Muscle of back (tissue), 11 donors: Measurements from ENCODE around the gene ANKRD55. TPM values are rescaled to one million over a fixed set of nuclear protein-coding genes. Genes with fewer than 3 reads are reported as not detected.
A peak's percentile ranks its signal among the peaks of the same experiment; 100 is the strongest.
"Not testable (repeated sequence)": the region's sequence is repeated elsewhere in the genome, so short reads cannot be mapped to it uniquely, and the experiment has no call there.

ENCODE experiments used
- DNase-seq, 3 donors: peaks; one replicate each; pipeline versions ENCODE4 v3.0.0 to v3.0.0-alpha.2; 2013
- polyA plus RNA-seq, 10 donors: library from polyadenylated mRNA; unstranded; fragments of 120-200 nt; gene quantifications; one replicate each; pipeline ENCODE4 v1.2.1, GENCODE V29; 2013; ENCODE audit not compliant: insufficient read length in 10 of 10

The ANKRD55 gene
- polyA plus RNA-seq, 10 donors: 0.23 to 1.2 (median 0.45) TPM; not detected in 3

- DNase-seq: no peak
Measured at GRCh38 chr5:56208681-56209080, 24.4 kb downstream of the ANKRD55 start.

- no peak for DNase-seq
Measured at GRCh38 chr5:56207537-56207936, 25.6 kb downstream of the ANKRD55 start.

GRCh38 chr5:56206126-56206910 is 26.8 kb downstream of the ANKRD55 start:
- peak in 1 of 3 donors; percentile 14 for DNase-seq

DNA sequence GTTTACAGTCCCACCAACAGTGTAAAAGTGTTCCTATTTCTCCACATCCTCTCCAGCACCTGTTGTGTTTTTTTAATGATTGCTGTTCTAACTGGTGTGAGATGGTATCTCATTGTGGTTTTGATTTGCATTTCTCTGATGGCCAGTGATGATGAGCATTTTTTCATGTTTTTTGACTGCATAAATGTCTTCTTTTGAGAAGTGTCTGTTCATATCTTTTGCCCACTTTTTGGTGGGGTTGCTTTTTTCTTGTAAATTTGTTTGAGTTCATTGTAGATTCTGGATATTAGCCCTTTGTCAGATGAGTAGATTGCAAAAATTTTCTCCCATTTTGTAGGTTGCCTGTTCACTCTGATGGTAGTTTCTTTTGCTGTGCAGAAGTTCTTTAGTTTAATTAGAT is 29.2 kb downstream of the ANKRD55 start:
- DNase-seq: not testable (repeated sequence)

DNA sequence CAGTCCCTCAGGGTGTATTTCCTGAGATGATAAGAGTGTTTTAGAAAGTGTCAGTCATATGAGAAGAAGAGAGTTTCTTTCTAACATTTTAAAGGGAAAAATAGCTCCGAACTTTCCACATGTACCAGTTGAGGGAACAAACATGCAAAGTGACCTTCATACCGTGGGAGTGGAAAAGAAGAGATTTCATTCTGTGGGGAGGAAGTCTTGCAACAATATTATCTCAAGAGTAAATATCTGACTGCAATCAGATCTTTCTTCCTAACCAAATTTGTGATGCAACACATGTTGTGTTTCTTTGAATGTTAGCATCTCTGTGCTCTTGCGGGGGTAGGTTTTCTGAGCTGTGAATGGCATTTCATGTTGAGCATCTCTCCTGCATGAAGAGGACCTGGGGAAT is 30.6 kb downstream of the ANKRD55 start:
- no peak for DNase-seq

DNA sequence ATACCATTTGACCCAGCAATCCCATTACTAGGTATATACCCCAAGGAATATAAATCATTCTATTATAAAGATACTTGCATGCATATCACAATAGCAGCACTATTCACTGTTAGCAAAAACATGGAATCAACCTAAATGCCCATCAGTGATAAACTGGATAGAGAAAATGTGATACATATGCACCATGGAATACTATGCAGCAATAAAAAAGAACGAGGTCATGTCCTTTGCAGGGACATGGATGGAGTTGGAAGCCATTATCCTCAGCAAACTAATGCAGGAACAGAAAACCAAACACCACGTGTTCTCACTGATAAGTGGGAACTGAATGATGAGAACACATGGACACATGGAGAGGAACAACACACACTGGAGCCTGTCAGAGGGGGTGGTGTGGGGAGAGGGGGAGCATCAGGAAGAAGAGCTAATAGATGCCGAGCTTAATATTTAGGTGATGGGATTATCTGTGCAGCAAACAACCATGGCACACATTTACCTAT is 31.3 kb downstream of the ANKRD55 start:
- not testable (repeated sequence) for DNase-seq

DNA sequence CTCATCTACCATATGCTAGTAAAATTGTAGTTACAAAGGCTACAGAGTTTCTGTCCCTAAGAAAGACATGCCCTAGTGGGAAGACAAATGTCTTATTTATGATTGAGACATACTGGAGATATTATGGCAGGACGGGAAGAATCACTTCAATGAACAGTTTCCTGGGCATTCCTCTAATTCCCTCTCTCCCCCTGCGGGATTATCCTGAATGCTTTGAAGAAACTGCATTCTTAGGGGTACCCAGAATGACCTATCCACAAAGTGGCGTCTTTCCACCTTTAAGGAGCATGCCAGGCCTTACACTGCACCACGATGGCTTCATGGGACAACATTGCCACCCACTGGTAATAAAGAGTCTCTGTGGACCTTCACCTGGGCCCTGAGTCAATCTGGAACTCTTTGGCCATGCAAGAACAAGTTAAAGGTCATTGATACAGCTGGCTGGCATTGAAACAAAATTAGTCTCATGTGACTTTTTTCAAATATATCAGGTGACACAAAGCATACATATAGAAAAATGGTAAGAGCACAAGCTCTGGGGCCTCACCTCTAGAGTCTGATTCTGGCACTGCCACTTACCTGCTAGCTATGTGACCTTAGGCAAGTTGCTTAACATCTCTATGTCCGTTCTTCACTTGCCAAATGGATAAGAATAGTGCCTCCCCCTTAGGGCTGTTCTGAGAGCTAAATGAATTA is 32.0 kb downstream of the ANKRD55 start:
- DNase-seq: peak; percentile 43 to 69 (median 48)

DNA sequence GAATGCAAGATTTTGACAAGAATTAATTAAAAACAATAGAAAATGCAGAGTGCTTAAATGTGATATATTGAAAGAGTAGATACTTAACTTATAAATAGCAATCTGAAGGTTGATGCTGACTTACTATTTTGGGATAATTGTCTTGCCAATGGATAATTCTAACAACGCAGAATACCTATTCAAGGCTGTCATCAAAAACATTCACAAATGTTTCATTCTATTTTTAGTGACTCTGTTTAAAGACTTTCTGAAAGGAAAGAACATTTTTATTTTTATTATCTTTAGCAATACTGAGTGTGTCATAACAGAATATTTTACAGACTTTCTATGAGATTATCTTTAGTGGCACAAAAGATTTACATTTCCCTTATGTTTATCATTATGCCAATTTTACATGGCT is 38.1 kb downstream of the ANKRD55 start:
- DNase-seq: no peak

- no peak for DNase-seq
Measured at GRCh38 chr5:56192246-56192645, 40.9 kb downstream of the ANKRD55 start.

GRCh38 chr5:56191656-56192055 is 41.5 kb downstream of the ANKRD55 start:
- no peak for DNase-seq

GRCh38 chr5:56190497-56190896 is 42.6 kb downstream of the ANKRD55 start:
- peak in 1 of 3 donors; percentile 41 for DNase-seq

DNA sequence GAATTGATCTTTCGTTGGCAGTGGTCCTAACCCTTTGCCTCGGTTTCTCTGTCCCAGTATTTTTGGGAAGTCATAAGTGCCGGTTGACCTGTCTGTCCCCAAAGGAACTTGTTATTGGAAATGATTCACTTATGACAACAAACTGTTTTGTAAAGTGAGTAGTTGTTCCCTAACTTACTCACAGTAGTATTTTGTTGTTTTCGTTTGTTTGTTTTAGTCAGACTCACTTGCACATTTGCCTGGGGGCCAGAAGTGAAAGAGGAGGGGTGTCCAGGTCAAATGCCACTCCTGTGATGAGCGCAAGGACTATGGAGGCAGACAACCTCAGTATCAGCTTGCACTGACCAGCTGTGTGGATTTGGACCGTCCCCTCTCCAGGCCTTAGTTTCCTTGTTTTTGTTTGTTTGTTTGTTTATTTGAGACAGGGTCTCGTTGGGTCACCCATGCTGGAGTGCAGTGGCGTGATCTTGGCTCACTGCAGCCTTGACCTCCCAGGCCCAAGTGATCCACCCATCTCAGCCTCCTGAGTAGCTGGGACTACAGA is 47.3 kb downstream of the ANKRD55 start:
- no peak for DNase-seq

- DNase-seq: peak in 1 of 3 donors; percentile 72
Measured at GRCh38 chr5:56183506-56183905, 49.6 kb downstream of the ANKRD55 start.

DNA sequence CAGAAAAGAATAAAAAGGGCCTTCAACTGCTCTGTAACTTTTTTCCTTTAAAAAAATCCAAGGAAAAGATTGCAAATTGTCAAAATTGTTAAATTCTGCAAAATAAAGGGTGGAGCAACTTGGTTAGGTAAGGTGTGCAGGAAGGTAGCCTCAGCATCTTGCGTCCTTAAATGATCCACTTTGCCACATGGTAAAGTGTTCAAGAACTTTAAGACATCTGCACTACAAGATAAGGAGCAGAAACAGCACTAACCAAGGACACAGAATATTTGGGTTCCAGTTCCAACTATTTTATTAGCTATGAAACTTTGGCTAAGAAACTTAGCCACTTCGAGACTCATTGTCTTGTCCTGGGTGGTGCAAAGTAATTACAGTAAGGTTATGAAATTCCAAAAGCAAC is 53.7 kb downstream of the ANKRD55 start:
- DNase-seq: no peak

- no peak for DNase-seq
Measured at GRCh38 chr5:56178823-56179222, 54.3 kb downstream of the ANKRD55 start.

- DNase-seq: peak in 2 of 3 donors; percentile 48 to 64
Measured at GRCh38 chr5:56176871-56177533, 56.1 kb downstream of the ANKRD55 start.

DNA sequence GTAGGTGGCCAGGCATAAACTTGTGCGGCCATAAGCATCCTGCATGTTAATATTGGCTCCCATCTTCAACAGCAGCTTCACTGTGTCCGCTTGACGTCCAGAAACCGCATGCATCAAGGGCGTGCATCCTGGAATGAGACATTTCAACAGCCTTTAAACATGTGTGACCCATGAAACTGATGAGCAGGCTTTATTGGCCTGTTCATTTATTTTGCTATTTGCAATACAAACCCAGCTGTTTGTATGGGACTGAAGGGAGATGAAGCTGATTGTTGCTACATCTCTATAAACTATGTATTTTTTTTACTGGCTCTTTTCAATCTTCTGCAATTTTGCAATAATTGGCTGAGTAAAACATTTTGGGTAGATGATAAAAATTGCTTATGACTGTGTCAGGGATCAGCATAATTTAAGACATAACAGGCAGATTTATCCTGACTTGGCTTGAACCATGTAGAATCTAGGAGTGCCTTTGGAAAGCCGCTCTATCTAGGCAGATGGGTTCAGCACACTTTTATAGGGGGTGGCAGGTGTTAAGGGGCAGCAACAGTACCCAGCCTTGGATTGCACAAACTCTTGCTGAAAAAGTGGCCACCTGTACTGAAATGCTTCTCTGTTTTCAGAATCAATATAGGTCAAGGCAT is 56.9 kb downstream of the ANKRD55 start:
- peak; percentile 44 to 85 (median 73) for DNase-seq

DNA sequence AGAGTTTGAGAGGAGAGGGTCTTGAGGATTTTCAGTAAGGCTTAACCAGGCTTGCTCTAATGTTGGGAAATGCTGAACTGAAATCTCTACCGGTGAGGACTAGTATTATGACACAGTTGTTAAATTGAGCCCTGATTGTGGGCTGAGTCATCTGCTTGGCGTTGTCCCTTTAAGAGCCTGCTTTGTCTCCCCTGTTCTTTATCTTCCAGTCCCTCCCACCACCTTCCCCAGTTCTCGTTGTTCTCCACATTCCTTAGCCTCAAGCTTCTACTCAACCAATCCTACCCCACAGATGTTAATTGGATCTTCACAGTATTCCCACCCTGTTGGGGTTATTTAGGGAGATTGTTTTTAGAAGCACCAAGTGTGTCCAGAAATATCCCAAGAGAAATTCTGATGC is 57.6 kb downstream of the ANKRD55 start:
- DNase-seq: peak in 2 of 3 donors; percentile 40 to 59

- DNase-seq: no peak
Measured at GRCh38 chr5:56175021-56175420, 58.1 kb downstream of the ANKRD55 start.

DNA sequence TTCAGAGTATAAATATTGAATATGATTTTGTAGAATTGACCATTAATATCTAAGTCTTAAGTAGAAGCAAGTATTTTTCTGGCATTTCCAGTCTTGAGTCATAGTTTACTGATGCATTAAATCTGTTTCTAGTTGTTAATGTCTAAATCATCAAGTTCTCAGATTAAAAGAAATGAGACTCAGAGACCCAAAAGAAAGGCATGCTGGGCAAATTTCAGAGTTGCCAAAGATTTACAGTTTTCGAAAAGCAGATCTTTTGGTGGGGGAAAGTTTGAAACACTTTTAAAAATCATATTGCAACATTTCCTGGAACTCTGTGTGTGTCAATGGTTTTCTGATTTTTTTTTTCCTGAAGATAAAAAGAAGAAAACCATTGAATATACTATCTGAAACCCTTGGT is 60.9 kb downstream of the ANKRD55 start:
- DNase-seq: peak in 2 of 3 donors; percentile 42 to 71

GRCh38 chr5:56170557-56170956 is 62.6 kb downstream of the ANKRD55 start:
- DNase-seq: peak in 1 of 3 donors; percentile 28

DNA sequence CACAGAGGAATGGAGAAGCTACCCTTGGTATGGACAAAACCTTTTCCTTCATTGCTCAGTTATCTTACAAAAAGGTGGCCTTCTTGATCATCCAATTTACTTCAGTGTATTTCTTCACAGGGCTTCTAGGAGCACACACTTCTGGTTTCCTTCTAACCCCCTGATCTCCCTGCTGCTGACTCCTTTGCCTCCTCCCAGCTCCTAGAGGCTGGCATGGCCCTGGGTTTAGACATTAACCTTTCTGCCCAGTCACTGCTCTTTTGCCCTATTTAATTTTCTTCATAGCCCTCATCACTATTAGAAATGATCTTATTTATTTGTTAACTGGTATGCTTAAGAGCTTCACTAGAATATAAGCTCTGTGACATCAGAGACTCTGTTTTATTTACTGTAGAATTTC is 63.2 kb downstream of the ANKRD55 start:
- no peak for DNase-seq
